ENCODE results near the gene PAM. TPM values are rescaled to one million over a fixed set of nuclear protein-coding genes. Genes with fewer than 3 reads are reported as not detected.

The PAM gene
- total and polyA plus RNA-seq, 2 of the 13 experiments (the other 11 are each of a cell fraction or from before 2014, with no cell fraction given) = 20.2 to 79.1 TPM

GRCh38 chr5:103059525-103059924 is 304.4 kb downstream of the PAM start:
- Histone ChIP-seq H3K4me3 (replicated peaks in 1 of 3; ENCODE audit: insufficient read depth in 1 of 3, low read depth in 2 of 3, low read length in 3 of 3) (no peak overlapping the region), H3K4me1 (ENCODE audit: insufficient read depth, low read length) (no peaks in the 10 kb centered on the region), H3K9ac (ENCODE audit: insufficient read depth, low read depth, low read length) (no peak overlapping the region), H4K20me1 (ENCODE audit: insufficient read depth, low read length) (no peaks in the 10 kb centered on the region), H3K9me3 (ENCODE audit: low read length) (no peaks in the 10 kb centered on the region), H3K4me2 (ENCODE audit: low read depth, low read length) (no peak overlapping the region), H3K79me2 (ENCODE audit: insufficient read depth, low read length) (no peaks in the 10 kb centered on the region), H3K36me3 (replicated peaks in 1 of 2; ENCODE audit: control insufficient read depth in 1 of 2, insufficient read depth in 2 of 2, low read length in 2 of 2) (no peaks in the 10 kb centered on the region), H3K27me3 (ENCODE audit: control insufficient read depth in 1 of 2, insufficient read depth in 2 of 2, low read length in 2 of 2) (no peaks in the 10 kb centered on the region), H2AFZ (ENCODE audit: low read length) (no peak overlapping the region), H3K27ac (ENCODE audit: extremely low read length, insufficient read depth, low read length) (no peak overlapping the region)
- in situ Hi-C loops (cut with HindIII; ENCODE audit: extremely low pct_ligation_motif_present, low pct_unique_long_range_greater_than_20kb) (no loop called here), intact Hi-C loops (cut with micrococcal nuclease; ENCODE audit: unreplicated experiment) (no loop called here)
- CTCF ChIA-PET (ENCODE audit: low intra/inter-chr PET ratio, low total read pairs) = no interaction called here
- ATAC-seq (no peak), FAIRE-seq (no peak), DNase-seq (ENCODE audit: low spot score) (no peak)
- whole genome bisulfite sequencing (ENCODE audit: low lambda C conversion rate) = 29% methylated on average over 3 of the region's 3 CpGs
- POLR2A ChIA-PET = no interaction called here
- BruUV-seq (replicated peaks) = no TSS peak
- TF ChIP-seq ARID5B (CRISPR knock-in tag; IDR thresholded peaks at IDR 0.05) (no peak), ZFP36L1 (CRISPR knock-in tag; IDR thresholded peaks at IDR 0.05) (no peak), ATF5 (CRISPR knock-in tag; IDR thresholded peaks at IDR 0.05; ENCODE audit: low read depth) (no peak), ZNF672 (CRISPR knock-in tag; IDR thresholded peaks at IDR 0.05) (no peak), MAFF (IDR thresholded peaks at IDR 0.05; ENCODE audit: low read depth, low read length) (no peak), ASH2L (IDR thresholded peaks at IDR 0.05; ENCODE audit: insufficient read length, low read depth, low read length) (no peak), ZNF205 (CRISPR knock-in tag; IDR thresholded peaks at IDR 0.05) (no peak), GMEB1 (CRISPR knock-in tag; IDR thresholded peaks at IDR 0.05; ENCODE audit: borderline replicate concordance) (no peak), ZNF12 (CRISPR knock-in tag; IDR thresholded peaks at IDR 0.05) (no peak)
- TF ChIP-seq, protein P1, sequence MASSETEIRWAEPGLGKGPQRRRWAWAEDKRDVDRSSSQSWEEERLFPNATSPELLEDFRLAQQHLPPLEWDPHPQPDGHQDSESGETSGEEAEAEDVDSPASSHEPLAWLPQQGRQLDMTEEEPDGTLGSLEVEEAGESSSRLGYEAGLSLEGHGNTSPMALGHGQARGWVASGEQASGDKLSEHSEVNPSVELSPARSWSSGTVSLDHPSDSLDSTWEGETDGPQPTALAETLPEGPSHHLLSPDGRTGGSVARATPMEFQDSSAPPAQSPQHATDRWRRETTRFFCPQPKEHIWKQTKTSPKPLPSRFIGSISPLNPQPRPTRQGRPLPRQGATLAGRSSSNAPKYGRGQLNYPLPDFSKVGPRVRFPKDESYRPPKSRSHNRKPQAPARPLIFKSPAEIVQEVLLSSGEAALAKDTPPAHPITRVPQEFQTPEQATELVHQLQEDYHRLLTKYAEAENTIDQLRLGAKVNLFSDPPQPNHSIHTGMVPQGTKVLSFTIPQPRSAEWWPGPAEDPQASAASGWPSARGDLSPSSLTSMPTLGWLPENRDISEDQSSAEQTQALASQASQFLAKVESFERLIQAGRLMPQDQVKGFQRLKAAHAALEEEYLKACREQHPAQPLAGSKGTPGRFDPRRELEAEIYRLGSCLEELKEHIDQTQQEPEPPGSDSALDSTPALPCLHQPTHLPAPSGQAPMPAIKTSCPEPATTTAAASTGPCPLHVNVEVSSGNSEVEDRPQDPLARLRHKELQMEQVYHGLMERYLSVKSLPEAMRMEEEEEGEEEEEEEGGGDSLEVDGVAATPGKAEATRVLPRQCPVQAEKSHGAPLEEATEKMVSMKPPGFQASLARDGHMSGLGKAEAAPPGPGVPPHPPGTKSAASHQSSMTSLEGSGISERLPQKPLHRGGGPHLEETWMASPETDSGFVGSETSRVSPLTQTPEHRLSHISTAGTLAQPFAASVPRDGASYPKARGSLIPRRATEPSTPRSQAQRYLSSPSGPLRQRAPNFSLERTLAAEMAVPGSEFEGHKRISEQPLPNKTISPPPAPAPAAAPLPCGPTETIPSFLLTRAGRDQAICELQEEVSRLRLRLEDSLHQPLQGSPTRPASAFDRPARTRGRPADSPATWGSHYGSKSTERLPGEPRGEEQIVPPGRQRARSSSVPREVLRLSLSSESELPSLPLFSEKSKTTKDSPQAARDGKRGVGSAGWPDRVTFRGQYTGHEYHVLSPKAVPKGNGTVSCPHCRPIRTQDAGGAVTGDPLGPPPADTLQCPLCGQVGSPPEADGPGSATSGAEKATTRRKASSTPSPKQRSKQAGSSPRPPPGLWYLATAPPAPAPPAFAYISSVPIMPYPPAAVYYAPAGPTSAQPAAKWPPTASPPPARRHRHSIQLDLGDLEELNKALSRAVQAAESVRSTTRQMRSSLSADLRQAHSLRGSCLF (CRISPR knock-in tag; IDR thresholded peaks at IDR 0.05; ENCODE audit: borderline replicate concordance) = no peak
- TF ChIP-seq, protein P2, sequence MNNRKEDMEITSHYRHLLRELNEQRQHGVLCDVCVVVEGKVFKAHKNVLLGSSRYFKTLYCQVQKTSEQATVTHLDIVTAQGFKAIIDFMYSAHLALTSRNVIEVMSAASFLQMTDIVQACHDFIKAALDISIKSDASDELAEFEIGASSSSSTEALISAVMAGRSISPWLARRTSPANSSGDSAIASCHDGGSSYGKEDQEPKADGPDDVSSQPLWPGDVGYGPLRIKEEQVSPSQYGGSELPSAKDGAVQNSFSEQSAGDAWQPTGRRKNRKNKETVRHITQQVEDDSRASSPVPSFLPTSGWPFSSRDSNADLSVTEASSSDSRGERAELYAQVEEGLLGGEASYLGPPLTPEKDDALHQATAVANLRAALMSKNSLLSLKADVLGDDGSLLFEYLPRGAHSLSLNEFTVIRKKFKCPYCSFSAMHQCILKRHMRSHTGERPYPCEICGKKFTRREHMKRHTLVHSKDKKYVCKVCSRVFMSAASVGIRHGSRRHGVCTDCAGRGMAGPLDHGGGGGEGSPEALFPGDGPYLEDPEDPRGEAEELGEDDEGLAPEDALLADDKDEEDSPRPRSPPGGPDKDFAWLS (CRISPR knock-in tag; IDR thresholded peaks at IDR 0.05; ENCODE audit: borderline replicate concordance) = no peak
